CD1c-positive myeloid dendritic cell (primary cell): ENCODE data around the gene NKG7.

Experiments used
- DNase-seq: peaks from one replicate; pipeline ENCODE4 v3.0.0-alpha.2; 2016; ENCODE audit errors: extremely low spot score

Gene NKG7

DNA sequence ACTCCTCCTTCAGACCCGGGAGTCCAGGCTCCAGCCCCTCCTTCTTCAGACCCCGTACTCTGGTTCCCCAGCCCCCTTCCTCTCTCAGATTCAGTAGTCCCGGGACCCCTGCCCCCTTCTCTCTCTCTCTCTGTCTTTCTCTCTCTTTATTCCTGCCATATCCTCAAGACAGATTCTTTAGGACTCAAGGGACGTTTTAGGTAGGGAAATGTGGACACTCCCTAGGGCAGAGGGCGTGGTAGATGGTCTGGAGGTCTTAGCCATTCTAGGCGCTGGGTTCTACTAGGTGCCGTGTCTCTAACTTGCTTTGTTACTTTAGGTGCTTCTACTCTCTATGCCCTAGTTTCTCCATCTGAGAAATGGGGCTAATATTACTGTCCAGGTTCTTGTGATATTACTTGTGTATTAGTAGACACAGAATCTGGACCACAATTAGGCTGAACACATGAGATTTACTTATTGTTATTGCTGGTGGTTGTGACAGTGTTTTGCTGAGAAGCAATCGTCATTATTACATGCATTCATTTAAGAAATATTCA lies 18.7 kb upstream of the NKG7 start:
- no peak for DNase-seq

- DNase-seq: no peak
Measured at GRCh38 chr19:51389143-51389542, 16.7 kb upstream of the NKG7 start.

DNA sequence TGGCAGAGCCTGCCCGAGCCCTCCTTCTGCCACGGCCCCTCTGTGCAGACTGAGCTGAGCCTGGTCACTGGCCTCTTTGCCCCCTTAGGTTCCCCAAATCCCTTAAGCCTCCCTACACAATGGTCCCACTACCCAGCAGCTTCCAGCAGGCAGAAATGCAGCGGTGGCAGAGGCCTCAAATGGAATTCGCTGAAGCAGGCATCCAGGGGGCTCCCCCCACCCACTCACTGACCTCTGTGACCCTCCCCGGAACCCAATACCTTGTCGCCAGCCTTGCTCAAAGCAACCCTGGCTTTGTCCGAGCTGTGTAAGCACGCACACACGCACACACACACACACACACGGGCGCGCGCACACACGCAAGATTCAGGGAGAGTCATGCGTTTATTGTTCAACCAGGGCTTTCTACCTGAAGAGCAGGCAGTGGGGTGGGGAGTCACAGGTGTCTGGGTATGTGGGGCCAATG lies 15.5 kb upstream of the NKG7 start, which contains the start of gene LIM2:
Gene LIM2 (minus strand): TSS at position 51 of the 466 bp plus-strand sequence. CDS start 531 bp downstream, outside the sequence.
- no peak for DNase-seq

DNA sequence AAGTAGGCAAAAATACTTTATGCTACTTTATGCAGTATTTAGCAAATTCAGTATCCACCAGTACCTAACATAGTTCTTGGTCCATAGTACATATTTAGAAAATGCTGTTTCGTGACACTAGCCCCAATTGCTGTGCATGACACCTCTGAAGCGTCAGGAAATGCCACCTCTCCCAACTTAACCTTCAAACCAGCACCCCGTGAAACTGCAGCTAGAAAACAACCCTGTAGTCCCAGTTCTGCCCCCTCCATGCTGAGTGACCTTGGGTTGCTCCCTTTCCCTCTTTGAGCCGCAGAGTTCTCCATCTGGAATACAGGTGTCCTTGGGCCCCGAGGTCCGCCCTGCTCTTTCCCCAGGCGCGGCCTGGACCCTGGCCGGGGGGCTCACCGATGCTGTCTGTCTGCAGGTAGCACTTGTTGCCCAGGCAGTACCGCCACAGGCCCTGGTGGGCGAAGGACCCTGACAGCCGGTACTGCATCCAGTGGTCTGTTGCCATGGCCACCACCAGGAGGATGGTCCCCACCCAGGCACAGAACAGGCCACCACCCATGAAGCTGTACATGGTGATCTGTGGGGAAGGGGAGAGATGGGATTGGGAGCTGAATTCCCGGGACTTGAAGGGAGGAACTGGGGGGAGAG lies 14.5 kb upstream of the NKG7 start:
- no peak for DNase-seq

DNA sequence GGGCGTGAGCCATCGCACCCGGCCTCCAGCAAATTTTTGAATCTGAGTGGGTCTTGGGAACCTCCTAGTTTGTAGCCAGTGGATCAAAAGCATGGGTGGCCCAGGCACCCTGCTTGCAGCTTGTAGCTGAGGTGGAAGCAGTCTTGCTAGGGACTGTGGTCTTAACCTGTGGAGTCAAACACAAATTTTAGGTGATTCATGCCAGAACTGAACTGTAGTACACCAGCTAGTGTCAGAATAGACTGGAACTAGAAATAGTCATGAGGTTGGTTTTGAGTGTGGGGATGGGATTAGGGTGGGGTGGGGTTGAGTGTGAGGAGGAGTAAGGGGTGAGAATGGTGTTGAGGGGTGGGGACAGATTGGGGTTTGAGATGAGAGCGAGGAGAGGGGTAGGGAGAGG lies 9.6 kb upstream of the NKG7 start:
- DNase-seq: no peak

GRCh38 chr19:51380379-51380778 lies 7.9 kb upstream of the NKG7 start:
- DNase-seq: no peak

- DNase-seq: no peak
Measured at GRCh38 chr19:51377422-51377821, 5.0 kb upstream of the NKG7 start.

DNA sequence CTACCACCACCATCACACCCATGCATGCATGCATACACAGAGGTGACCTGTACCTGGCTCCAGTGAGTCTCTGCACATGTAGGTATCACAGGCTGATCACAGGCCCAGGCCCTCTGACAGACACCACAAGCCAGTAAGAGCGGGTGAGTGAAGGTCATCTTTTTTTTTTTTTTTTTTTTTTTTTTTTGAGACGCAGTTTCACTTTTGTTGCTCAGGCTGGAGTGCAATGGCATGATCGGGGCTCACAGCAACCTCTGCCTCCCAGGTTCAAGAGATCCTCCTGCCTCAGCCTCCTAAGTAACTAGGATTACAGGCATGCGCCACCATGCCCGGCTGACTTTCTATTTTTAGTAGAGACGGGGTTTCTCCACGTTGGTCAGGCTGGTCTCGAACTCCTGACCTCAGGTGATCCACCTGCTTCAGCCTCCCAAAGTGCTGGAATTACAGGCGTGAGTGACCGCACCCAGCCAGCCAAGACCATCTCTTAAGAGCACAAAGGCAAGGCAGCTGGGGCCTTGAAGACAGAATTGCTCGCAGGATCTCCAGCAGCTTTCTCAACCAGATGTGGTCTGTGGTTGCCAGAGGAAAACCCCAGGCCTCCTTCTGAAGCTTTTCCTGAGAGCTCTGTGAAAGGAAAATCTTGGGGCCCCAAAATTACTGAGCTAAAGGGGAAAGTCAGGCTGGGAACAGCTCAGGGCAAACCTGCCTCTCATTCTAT lies 3.2 kb upstream of the NKG7 start:
- DNase-seq: no peak

DNA sequence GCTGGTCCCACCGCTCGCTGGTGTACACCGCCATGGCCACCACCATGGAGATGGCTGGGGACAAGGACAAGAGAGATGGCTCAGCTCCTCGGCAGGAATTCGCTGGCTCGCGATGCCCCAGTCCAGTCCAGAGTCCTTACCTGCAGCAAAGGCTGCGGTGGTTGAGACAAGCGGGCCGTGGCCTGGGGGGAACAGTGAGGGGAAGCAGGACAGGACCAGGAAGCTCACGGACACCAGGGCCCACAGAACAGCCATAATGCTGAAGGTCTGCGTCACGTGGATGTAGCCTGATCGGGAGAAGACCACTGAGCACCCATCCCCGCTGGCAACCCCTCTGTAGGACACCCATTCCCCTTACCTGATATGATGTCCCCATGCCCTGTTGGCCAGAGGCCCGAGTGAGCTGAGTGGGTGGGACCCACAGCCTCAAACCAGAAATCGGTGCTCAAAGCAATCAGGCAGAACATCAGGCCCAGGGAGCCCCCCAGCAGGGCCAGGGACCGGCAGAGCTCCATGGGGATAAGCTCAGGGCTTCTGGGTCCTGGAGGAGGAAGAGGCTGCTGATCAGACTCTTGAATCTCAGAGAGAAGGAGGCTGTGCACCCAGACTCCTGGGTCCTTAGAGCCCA lies 319 bp downstream of the NKG7 start:
- no peak for DNase-seq

GRCh38 chr19:51371186-51371690 lies 1.2 kb downstream of the NKG7 start:
- DNase-seq: no peak

- DNase-seq: no peak
Measured at GRCh38 chr19:51370230-51370629, 2.2 kb downstream of the NKG7 start.

DNA sequence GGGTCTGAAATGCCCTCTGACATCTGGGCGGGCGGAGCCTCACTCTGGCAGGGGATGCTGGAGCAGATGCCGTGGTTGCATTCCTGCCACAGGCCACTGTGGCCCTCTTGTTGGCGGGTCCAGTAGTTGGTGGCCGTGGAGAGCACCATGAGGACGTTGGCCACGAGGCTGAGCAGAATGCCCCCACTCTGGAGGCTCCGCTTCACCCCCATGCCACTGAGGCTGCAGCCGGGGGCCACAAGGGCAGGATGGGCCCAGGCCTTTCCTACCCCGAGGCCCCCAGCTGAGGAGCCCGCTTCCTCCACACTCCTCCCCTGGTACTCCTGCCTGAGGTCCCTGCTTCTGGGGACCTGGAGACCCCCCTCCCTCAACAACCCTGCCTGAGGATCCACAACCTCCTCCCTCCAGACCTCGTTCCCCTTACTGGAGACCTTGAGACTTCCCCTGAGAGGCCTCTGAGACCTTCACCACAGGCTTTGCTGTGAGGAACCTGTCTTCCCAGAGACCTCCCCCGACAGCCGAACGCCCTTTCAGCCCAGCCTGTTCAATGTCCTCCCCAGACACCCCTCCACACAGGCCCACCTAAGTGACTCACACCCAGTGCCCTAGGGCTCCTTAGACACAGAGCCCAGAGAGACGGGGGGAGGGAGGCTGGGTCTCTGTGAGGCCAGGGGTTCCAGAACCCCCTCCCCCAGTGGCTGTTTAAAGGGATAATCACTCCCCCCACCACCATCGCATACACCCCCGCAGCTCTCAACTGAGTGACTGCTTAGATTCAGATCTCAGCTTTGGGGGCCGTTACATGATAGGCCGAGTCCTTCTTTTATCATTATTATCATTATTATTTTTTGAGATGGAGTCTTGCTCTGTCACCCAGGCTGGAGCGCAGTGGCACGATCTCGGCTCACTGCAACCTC lies 3.8 kb downstream of the NKG7 start, which contains the start of gene CLDND2:
Gene CLDND2 (minus strand): TSS at position 638 of the 917 bp plus-strand sequence. CDS start 426 bp downstream, at position 212.
- DNase-seq: peak; percentile 38

- peak; percentile 96 for DNase-seq
Measured at GRCh38 chr19:51367565-51368365, 4.7 kb downstream of the NKG7 start.

DNA sequence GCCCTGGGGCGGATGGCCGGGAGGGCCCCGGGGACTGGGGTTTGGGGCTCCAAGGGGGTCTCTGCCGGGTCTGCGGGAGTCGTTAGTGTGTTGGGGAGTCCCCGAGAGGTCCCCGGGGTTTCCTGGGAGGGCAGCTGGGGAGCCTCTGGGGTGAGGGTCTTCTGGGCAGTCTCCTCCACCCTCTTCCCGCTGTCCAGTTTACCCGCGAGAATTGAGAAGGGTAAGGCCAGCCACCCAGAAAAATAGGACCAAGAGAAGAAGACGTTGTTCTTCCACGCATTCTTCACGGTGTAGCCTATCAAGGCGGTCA lies 5.2 kb downstream of the NKG7 start:
- no peak for DNase-seq

- DNase-seq: peak; percentile 97
Measured at GRCh38 chr19:51366389-51367254, 5.8 kb downstream of the NKG7 start.

GRCh38 chr19:51365965-51366388 lies 6.5 kb downstream of the NKG7 start, which contains the start of gene ETFB:
TSS of gene ETFB (minus strand) at chr19:51366388. CDS start at chr19:51366326, 62 bp downstream.
- DNase-seq: no peak

GRCh38 chr19:51365211-51365964 lies 7.1 kb downstream of the NKG7 start:
- peak; percentile 19 for DNase-seq
